Measurements from ENCODE around the gene KCNH5.

The KCNH5 gene

DNA sequence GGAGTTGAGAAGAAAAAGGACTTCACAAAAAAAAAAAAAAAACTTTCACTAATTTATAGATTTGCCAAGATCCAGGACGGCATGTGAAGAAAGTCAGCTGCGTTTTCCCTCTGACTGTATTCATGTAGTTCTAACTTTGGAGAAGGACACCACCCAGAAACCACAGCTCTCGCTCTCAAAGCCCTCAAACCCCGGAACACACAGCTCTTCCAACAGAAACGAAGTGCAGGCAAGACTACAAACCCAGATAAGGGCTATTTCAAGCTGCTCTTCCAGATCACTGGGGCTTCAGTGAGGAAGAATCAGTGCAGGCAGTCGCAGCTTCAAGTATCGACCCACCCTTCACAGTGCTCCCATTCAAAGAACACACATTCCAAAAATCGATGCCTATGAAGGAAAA lies 13.2 kb downstream of the KCNH5 start:
- TF ChIP-seq, protein P1, sequence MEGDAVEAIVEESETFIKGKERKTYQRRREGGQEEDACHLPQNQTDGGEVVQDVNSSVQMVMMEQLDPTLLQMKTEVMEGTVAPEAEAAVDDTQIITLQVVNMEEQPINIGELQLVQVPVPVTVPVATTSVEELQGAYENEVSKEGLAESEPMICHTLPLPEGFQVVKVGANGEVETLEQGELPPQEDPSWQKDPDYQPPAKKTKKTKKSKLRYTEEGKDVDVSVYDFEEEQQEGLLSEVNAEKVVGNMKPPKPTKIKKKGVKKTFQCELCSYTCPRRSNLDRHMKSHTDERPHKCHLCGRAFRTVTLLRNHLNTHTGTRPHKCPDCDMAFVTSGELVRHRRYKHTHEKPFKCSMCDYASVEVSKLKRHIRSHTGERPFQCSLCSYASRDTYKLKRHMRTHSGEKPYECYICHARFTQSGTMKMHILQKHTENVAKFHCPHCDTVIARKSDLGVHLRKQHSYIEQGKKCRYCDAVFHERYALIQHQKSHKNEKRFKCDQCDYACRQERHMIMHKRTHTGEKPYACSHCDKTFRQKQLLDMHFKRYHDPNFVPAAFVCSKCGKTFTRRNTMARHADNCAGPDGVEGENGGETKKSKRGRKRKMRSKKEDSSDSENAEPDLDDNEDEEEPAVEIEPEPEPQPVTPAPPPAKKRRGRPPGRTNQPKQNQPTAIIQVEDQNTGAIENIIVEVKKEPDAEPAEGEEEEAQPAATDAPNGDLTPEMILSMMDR (IDR thresholded peaks at IDR 0.05; ENCODE audit: low read depth, low read length), result no peak
- no peak for DNase-seq (ENCODE audit: extremely low read depth, low read depth)

DNA sequence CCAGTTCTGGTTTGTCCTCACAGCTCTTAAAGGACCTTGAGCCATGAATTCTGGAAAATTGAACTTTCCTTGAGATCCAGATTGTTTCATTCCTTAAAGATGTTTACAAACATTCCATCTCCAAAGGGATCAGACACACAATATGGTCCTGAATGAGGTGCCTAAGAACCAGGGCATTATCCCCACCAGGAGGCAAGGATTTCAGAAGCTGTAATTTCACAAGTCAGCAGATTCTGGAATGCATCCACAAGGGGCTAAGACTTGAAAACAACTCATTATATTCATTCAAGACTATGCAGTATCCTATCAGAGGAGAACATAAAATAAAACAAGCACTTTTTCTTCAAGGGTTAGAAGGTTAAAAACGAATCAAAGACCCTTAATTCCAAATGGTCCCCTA lies 15.1 kb downstream of the KCNH5 start:
- DNase-seq (ENCODE audit: extremely low read depth, low read depth), result no peak
- TF ChIP-seq, protein P1 (IDR thresholded peaks at IDR 0.05; ENCODE audit: low read depth, low read length), result no peak

DNA sequence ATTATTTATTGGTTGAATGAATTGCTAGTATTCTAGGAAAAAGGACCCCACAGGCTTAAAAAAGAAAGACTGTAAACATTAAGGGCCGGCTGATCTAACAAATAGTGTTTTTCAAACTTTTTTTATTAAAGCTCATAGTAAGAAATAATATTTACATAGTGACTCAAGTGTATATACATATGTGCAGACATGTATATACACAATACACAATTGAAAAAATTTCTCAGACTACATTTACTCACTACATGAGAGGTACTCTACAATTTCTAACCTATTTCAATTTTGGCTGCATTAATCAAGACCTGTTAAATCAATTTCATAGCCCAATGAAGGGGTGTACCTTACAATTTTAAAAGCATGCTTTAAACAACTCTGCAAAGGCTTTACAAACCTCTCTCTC lies 17.5 kb downstream of the KCNH5 start:
- DNase-seq (ENCODE audit: extremely low read depth, low read depth), result no peak
- TF ChIP-seq, protein P1 (IDR thresholded peaks at IDR 0.05; ENCODE audit: low read depth, low read length), result no peak

DNA sequence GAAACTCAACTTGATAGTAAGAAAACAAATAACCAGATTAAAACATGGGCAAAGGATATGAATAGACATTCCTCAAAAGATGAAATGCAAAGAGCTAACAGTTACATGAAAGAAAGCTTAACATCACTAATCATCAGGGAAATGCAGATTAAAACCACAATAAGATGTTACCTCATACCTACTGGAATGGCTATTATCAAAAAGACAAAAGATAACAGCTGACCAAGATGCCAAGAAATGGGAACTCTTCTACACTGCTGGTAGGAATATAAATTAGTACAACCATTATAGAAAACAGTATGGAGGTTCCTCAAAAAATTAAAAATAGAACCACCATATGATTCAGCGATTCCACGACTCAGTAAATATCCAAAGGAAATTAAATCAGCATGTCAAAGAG lies 18.8 kb downstream of the KCNH5 start:
- no peak for DNase-seq (ENCODE audit: extremely low read depth, low read depth)
- TF ChIP-seq, protein P1 (IDR thresholded peaks at IDR 0.05; ENCODE audit: low read depth, low read length), result no peak

DNA sequence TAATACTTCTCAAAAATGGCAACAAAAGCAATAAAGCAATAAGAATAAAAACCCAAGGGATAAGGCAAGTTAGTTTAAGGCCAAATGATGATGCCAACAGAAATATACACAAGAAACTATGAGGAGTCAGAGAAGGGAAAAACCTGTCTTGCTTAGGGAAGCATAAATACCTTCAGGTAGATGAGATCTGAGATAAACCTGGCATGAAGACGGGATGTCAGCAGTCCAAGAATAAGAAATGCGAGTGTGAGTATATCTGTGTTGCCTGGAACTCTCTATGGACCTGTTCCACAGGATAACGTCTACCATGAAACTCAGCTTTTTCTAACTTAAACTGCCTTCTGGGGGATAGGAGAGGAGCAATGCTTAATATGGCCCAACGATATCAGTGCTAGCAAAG lies 30.6 kb downstream of the KCNH5 start:
- no peak for DNase-seq (ENCODE audit: extremely low read depth, low read depth)
- TF ChIP-seq, protein P1 (IDR thresholded peaks at IDR 0.05; ENCODE audit: low read depth, low read length), result no peak

DNA sequence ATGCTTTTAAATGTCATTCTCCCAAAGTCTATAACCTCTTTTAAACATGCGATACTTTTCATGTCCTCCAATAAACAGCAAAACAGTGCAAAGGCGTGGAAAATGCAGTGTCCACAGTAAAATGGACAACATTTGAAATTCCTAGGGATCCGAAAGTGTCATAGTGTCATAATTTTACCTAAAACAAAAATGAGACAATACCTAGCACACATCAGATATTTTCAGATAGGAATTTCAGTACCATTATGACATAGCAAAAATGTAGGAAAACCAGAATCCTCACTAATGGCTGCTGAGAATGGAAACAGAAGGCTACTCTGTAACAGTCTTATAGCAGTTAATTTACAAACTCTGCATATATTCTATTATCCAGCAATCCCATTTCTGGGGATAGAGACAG lies 33.1 kb downstream of the KCNH5 start:
- TF ChIP-seq, protein P1 (IDR thresholded peaks at IDR 0.05; ENCODE audit: low read depth, low read length), result no peak
- no peak for DNase-seq (ENCODE audit: extremely low read depth, low read depth)

DNA sequence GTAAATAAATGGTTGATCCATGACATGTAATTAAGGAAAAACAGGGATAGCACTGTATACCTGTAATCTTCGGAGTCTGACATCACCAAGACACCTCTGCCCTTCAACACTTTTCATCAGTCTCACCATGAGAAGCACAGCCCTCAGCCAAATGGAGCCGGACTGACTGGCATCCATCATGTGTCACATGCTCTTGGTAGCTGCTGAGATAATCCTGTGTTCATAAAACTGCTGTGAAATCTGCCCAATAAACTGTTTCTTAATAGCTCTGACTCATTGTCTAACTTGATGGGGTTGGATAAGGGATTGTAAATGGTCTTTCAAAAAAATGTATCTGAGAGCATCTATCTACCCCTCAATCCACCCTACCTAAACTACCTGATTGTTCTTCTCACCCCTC lies 33.6 kb downstream of the KCNH5 start:
- no peak for DNase-seq (ENCODE audit: extremely low read depth, low read depth)
- TF ChIP-seq, protein P1 (IDR thresholded peaks at IDR 0.05; ENCODE audit: low read depth, low read length), result no peak

Measured in AG09319 (cell line).